Osteocyte (in vitro differentiated cells): ENCODE measurements around the gene NCOR1. TPM values are rescaled to one million over a fixed set of nuclear protein-coding genes. Genes with fewer than 3 reads are reported as not detected.
A peak's percentile ranks its signal among the peaks of the same experiment; 100 is the strongest.

Experiments used
- DNase-seq: peaks from one replicate; pipeline ENCODE4 v3.0.0; 2021; ENCODE audit warnings: mixed read lengths; ENCODE audit not compliant: unreplicated experiment; ENCODE audit errors: extremely low spot score
- H3K27ac Mint-ChIP-seq: one replicate; pipeline ENCODE4 v1.8.0; 2021; ENCODE audit warnings: mild to moderate bottlenecking, mixed read lengths; ENCODE audit not compliant: unreplicated experiment
- H3K27me3 Mint-ChIP-seq: one replicate; pipeline ENCODE4 v1.8.0; 2021; ENCODE audit warnings: mixed read lengths; ENCODE audit not compliant: unreplicated experiment
- H3K36me3 Mint-ChIP-seq: one replicate; pipeline ENCODE4 v1.8.0; 2021; ENCODE audit warnings: mixed read lengths; ENCODE audit not compliant: unreplicated experiment
- H3K4me1 Mint-ChIP-seq: one replicate; pipeline ENCODE4 v1.8.0; 2021; ENCODE audit warnings: mixed read lengths; ENCODE audit not compliant: unreplicated experiment
- H3K4me3 Mint-ChIP-seq: one replicate; pipeline ENCODE4 v1.8.0; 2021; ENCODE audit warnings: mild to moderate bottlenecking, moderate library complexity, mixed read lengths; ENCODE audit not compliant: unreplicated experiment
- H3K9me3 Mint-ChIP-seq: one replicate; pipeline ENCODE4 v1.8.0; 2021; ENCODE audit warnings: mixed read lengths; ENCODE audit not compliant: unreplicated experiment
- total RNA-seq: library from RNA; stranded (reverse); gene quantifications from 2 replicates; pipeline ENCODE4 v1.2.1, GENCODE V29; 2021
- TF ChIP-seq, protein P1 (sequence below): fragments of 200-600 bp; sonication (generic); IDR thresholded peaks from 2 replicates; pipeline ENCODE4 v1.5.0; 2021; ENCODE audit warnings: antibody characterized with exemption, mild to moderate bottlenecking, moderate library complexity

NCOR1 gene
- total RNA-seq, 1 donor from 2014 or later = 132 TPM

DNA sequence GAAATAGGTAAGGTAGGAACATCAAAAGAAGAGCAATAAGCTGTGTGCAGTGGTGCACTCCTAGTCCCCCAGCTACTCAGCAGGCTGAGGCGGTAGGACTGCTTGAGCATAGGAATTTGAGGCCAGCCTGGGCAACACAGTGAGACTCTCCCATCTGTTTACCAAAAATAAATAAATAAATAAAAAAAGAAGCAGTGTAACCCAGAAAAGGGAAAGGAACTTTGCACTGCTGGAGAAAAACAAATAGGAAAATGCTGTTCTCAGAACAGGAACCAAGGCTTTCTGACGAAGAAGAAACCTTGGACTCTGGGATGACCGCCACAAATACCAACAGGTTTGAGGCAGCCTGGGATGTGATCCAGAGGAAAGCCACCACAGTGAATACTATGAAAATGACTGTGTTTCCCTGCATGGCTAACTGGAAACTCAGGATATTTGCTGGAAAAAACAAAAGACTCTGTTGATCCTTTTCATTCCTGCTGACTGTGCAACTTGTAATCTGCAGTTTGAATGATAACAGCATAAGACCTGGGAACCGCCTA lies 174.6 kb downstream of the NCOR1 start:
- peaks cover 3% of the 10 kb centered on the region for H3K4me1 Mint-ChIP-seq
- H3K36me3 Mint-ChIP-seq = peaks cover 69% of the 10 kb centered on the region
- no peak for DNase-seq
- no peak overlapping the region for H3K4me3 Mint-ChIP-seq
- TF ChIP-seq, protein P1, sequence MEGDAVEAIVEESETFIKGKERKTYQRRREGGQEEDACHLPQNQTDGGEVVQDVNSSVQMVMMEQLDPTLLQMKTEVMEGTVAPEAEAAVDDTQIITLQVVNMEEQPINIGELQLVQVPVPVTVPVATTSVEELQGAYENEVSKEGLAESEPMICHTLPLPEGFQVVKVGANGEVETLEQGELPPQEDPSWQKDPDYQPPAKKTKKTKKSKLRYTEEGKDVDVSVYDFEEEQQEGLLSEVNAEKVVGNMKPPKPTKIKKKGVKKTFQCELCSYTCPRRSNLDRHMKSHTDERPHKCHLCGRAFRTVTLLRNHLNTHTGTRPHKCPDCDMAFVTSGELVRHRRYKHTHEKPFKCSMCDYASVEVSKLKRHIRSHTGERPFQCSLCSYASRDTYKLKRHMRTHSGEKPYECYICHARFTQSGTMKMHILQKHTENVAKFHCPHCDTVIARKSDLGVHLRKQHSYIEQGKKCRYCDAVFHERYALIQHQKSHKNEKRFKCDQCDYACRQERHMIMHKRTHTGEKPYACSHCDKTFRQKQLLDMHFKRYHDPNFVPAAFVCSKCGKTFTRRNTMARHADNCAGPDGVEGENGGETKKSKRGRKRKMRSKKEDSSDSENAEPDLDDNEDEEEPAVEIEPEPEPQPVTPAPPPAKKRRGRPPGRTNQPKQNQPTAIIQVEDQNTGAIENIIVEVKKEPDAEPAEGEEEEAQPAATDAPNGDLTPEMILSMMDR = no peak
- no peaks in the 10 kb centered on the region for H3K27me3 Mint-ChIP-seq
- H3K9me3 Mint-ChIP-seq = no peaks in the 10 kb centered on the region
- H3K27ac Mint-ChIP-seq = no peak overlapping the region

DNA sequence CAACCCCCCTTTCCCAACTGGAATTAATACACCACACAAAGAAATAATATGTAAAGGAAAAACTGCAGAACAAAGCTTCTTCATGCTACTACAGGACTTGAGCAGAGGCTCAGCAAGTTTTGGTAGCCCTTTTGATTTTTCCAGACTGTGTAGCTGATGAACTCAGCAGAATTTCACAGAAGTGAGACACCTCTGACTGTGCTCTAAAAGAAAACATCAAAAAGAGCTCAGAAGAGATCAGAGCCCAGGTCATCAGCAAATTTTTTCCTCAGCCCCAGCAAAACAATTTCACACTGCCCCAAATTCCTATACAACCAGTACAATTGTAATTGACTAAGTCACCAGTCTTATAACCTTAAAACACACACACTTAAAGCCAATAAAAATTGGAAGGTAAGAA lies 177.7 kb downstream of the NCOR1 start:
- DNase-seq = no peak

DNA sequence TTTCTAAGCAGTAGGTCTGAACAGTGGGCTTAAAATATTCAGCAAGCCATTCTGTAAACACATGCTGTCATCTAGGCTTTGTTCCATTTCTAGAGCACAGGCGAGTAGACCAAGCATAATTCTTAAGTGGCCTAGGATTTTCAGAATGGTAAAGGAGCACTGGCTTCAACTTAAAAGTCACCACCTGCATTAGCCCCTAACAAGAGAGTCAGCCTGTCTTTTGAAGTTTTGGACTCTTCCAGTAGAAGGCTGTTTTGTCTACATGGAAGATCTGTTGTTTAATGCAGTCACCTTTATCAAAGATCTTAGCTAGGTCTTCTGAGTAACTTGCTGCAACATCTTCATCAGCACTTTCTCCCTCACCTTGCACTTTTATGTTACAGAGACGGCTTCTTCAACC lies 179.1 kb downstream of the NCOR1 start:
- Mint-ChIP-seq H3K4me3 (no peak overlapping the region), H3K36me3 (peaks cover 74% of the 10 kb centered on the region), H3K27me3 (no peaks in the 10 kb centered on the region), H3K27ac (no peak overlapping the region), H3K9me3 (no peaks in the 10 kb centered on the region), H3K4me1 (peaks cover 3% of the 10 kb centered on the region)
- no peak for DNase-seq
- TF ChIP-seq, protein P1 = no peak

More for the DNA sequence above, 177.7 kb downstream of the NCOR1 start:
- no peaks in the 10 kb centered on the region for H3K9me3 Mint-ChIP-seq
- H3K4me3 Mint-ChIP-seq = no peak overlapping the region
- peak overlapping the region; percentile 16 for H3K27ac Mint-ChIP-seq
- no peaks in the 10 kb centered on the region for H3K27me3 Mint-ChIP-seq
- H3K36me3 Mint-ChIP-seq = peaks cover 71% of the 10 kb centered on the region
- H3K4me1 Mint-ChIP-seq = peaks cover 3% of the 10 kb centered on the region
- TF ChIP-seq, protein P1 = no peak

DNA sequence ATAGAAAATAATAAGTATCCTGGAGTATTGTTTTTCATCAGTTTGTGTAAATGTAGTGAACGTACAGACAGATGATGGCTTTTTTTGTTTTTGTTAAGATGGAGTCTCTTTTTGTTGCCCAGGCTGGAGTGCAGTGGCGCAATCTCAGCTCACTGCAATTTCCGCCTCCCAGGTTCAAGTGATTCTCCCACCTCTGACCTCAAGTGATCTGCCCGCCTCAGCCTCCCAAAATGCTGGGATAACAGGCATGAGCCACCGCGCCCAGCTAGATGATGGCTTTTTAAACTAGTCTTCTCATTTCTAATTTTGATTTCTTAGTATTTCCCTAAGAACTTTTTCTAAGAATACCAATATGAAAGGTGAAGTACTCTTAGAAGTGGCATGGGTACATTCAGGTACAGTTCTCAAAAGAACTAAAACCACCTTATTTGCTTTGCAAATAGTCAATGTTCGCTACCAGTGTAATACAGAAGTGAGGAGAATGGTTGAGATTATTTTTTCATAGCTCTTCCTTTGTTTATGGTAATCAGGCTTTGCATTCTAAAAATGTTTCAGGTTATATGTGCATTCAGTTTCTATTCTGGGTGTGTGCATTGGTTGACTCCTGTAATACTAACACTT lies 181.5 kb downstream of the NCOR1 start:
- peak overlapping the region; percentile 27 for H3K27ac Mint-ChIP-seq
- no peak overlapping the region for H3K4me3 Mint-ChIP-seq
- peaks cover 3% of the 10 kb centered on the region for H3K4me1 Mint-ChIP-seq
- H3K9me3 Mint-ChIP-seq = no peaks in the 10 kb centered on the region
- peaks cover 80% of the 10 kb centered on the region for H3K36me3 Mint-ChIP-seq
- no peaks in the 10 kb centered on the region for H3K27me3 Mint-ChIP-seq
- no peak for DNase-seq
- TF ChIP-seq, protein P1 = no peak

DNA sequence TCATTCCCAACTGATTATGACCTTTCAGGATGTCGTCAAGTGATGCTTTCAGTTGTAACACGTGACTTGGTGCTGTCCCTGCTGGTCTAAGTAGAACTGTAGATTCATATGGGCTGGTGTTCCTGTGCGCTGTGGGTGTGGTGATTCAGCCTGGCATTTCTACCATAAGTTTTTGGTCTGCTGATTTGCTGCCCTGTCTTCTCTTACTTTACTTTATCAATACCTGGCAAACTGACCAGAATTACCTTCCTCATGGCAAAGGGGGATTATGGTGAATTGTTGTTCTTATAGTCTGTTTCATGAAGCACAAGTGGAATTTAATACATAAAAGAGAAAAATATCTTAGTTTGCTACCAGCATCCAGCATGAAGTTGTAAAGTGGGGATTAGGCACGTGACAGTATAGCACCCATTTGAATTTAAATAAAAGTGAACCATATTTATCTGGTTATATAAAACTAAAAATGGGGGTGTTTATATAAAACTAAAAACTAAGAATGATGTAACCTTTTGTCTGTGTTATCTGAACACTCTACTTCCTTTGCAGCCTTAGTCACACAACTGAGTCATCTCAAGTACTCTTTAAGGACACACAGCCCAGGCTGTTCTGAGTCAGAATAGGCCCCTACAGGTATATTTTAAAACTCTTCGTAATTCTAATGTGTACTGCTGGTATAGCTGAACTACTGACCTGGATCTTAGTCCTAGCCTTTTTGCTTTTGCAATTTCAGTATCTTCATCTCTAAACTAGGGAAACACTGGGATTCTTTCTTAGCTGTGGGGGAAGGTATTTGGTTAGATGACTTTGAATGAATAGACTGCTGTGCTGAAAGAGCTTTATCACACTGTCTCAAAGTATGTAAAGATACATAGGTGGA lies 187.4 kb downstream of the NCOR1 start:
- TF ChIP-seq, protein P1 = no peak
- no peak for DNase-seq
- Mint-ChIP-seq H3K4me1 (peaks cover 12% of the 10 kb centered on the region), H3K4me3 (no peak overlapping the region), H3K27me3 (no peaks in the 10 kb centered on the region), H3K36me3 (peaks cover 87% of the 10 kb centered on the region), H3K9me3 (no peaks in the 10 kb centered on the region), H3K27ac (peak overlapping the region; percentile 90)
